CD4-positive, alpha-beta T cell (primary cell): ENCODE data around the gene EPHA5. TPM values are rescaled to one million over a fixed set of nuclear protein-coding genes. Genes with fewer than 3 reads are reported as not detected.

Source experiments
- ATAC-seq: fragments of 200-7000 bp; cut with Tn5 transposase; one replicate; pipeline ENCODE4 v1.10.0; 2022; ENCODE audit warnings: mild to moderate bottlenecking; ENCODE audit not compliant: poor library complexity
- CTCF ChIA-PET: fragments of 350-600 bp; sonication (Branson Sonifier 250); formaldehyde crosslinking; loops from one replicate; lab custom pipeline; 2021; ENCODE audit warnings: antibody characterized with exemption, inconsistent platforms; lab: Charles Lee
- POLR2A ChIA-PET: fragments of 350-600 bp; sonication (Branson Sonifier 250); formaldehyde crosslinking; loops from one replicate; lab custom pipeline; 2021; ENCODE audit warnings: antibody characterized with exemption, inconsistent platforms; lab: Charles Lee
- DNase-seq, 14 experiments: peaks; one replicate each; pipeline ENCODE4 v3.0.0-alpha.2; 2013 to 2020; ENCODE audit warnings: mixed read lengths in 2 of 14
- H3K27ac ChIP-seq, 2 donors: one replicate each; pipeline versions ENCODE4 v1.5.1 to v1.7.0; 2013; ENCODE audit warnings: low read length in 2 of 2, low read depth in 1 of 2, mild to moderate bottlenecking in 1 of 2
- H3K27me3 ChIP-seq, 2 experiments: 1 replicate in 1 of 2; 2 replicates in 1 of 2; pipeline versions ENCODE4 v1.6.1 to v1.7.0; 2013; ENCODE audit warnings: low read length in 2 of 2, control low read depth in 1 of 2, mild to moderate bottlenecking in 1 of 2, moderate library complexity in 1 of 2; ENCODE audit not compliant: insufficient read depth in 2 of 2, control insufficient read depth in 1 of 2
- H3K36me3 ChIP-seq: one replicate; pipeline ENCODE4 v1.6.1; 2013; ENCODE audit warnings: low read length, control low read depth; ENCODE audit not compliant: insufficient read depth
- H3K4me1 ChIP-seq: one replicate; pipeline ENCODE4 v1.6.1; 2013; ENCODE audit warnings: low read length, control low read depth; ENCODE audit not compliant: insufficient read depth
- H3K4me3 ChIP-seq: one replicate; pipeline ENCODE4 v1.5.1; 2013; ENCODE audit warnings: mild to moderate bottlenecking, low read length, moderate library complexity
- H3K9me3 ChIP-seq, 2 experiments: 1 replicate in 1 of 2; 2 replicates in 1 of 2; pipeline versions ENCODE4 v1.6.1 to v1.7.0; 2013; ENCODE audit warnings: low read length in 2 of 2, mild to moderate bottlenecking in 2 of 2, control low read depth in 1 of 2, moderate library complexity in 1 of 2; ENCODE audit not compliant: control insufficient read depth in 1 of 2, insufficient read depth in 1 of 2
- H3K27ac Mint-ChIP-seq: one replicate; pipeline ENCODE4 v1.8.0; 2020; ENCODE audit warnings: mixed read lengths
- H3K27me3 Mint-ChIP-seq: one replicate; pipeline ENCODE4 v1.8.0; 2021; ENCODE audit warnings: mixed read lengths
- H3K36me3 Mint-ChIP-seq: one replicate; pipeline ENCODE4 v1.8.0; 2021; ENCODE audit warnings: low read depth, mixed read lengths
- H3K4me1 Mint-ChIP-seq: one replicate; pipeline ENCODE4 v1.8.0; 2021; ENCODE audit warnings: low read depth, mixed read lengths
- H3K4me3 Mint-ChIP-seq: one replicate; pipeline ENCODE4 v1.8.0; 2020; ENCODE audit warnings: mild to moderate bottlenecking, mixed read lengths
- H3K9me3 Mint-ChIP-seq: one replicate; pipeline ENCODE4 v1.8.0; 2020; ENCODE audit warnings: mixed read lengths
- CTCF ChIP-seq: fragments of 200-600 bp; IDR thresholded peaks from one replicate; pipeline ENCODE4 v1.8.0; 2022; ENCODE audit warnings: antibody characterized with exemption, mild to moderate bottlenecking
- intact Hi-C, 2 experiments: fragments of 100-400 bp; cut with DNase I in 1 of 2; cut with micrococcal nuclease in 1 of 2; formaldehyde crosslinking; loops; one replicate each; pipeline versions ENCODE4 v1.15.1 to v1.9.0; 2023 to 2025; cut with DNase I, micrococcal nuclease
- total RNA-seq, 174 experiments: library from RNA in 2 of 174; stranded (reverse) in 2 of 174; gene quantifications; one replicate each; pipeline ENCODE4 v1.2.3 and lab custom pipeline; 2021 to 2026

The EPHA5 gene
- total RNA-seq, 2 experiments from 2014 or later, result not detected

- ChIA-PET POLR2A (no interaction called here), CTCF (no interaction called here)
- H3K27ac Mint-ChIP-seq, result no peak overlapping the region
- no peaks in the 10 kb centered on the region for H3K36me3 ChIP-seq
- no peaks in the 10 kb centered on the region for H3K36me3 Mint-ChIP-seq
- H3K27ac ChIP-seq, result no peak overlapping the region
- DNase-seq, result no peak
- intact Hi-C loops, result no loop called here
- H3K9me3 Mint-ChIP-seq, result no peaks in the 10 kb centered on the region
- H3K27me3 ChIP-seq, result no peaks in the 10 kb centered on the region
- no peak for TF ChIP-seq CTCF
- no peak for ATAC-seq
- no peak overlapping the region for H3K4me3 ChIP-seq
- H3K4me1 ChIP-seq, result no peaks in the 10 kb centered on the region
- no peaks in the 10 kb centered on the region for H3K4me1 Mint-ChIP-seq
- H3K27me3 Mint-ChIP-seq, result no peaks in the 10 kb centered on the region
- no peak overlapping the region for H3K4me3 Mint-ChIP-seq
- H3K9me3 ChIP-seq, result peaks cover 0 to 3% of the 10 kb centered on the region in 2 experiments
These were observed 78.2 kb downstream of the EPHA5 start for GRCh38 chr4:65592089-65592488.

- intact Hi-C loops, result no loop called here
- no peaks in the 10 kb centered on the region for H3K4me1 ChIP-seq
- Mint-ChIP-seq H3K4me1 (no peaks in the 10 kb centered on the region), H3K27me3 (no peaks in the 10 kb centered on the region), H3K9me3 (no peaks in the 10 kb centered on the region), H3K4me3 (no peak overlapping the region), H3K36me3 (no peaks in the 10 kb centered on the region), H3K27ac (no peak overlapping the region)
- no peaks in the 10 kb centered on the region for H3K9me3 ChIP-seq
- no peak for DNase-seq
- no peak for TF ChIP-seq CTCF
- no peaks in the 10 kb centered on the region for H3K36me3 ChIP-seq
- CTCF ChIA-PET, result no interaction called here
- no peaks in the 10 kb centered on the region for H3K27me3 ChIP-seq
- no peak overlapping the region for H3K4me3 ChIP-seq
- no peak overlapping the region for H3K27ac ChIP-seq
- POLR2A ChIA-PET, result no interaction called here
- ATAC-seq, result no peak
These were observed 80.4 kb downstream of the EPHA5 start for GRCh38 chr4:65589921-65590320.

GRCh38 chr4:65589331-65589730 lies 81.0 kb downstream of the EPHA5 start:
- TF ChIP-seq CTCF, result no peak
- H3K9me3 ChIP-seq, result no peaks in the 10 kb centered on the region
- no peaks in the 10 kb centered on the region for H3K4me1 Mint-ChIP-seq
- H3K4me3 ChIP-seq, result no peak overlapping the region
- ChIA-PET POLR2A (no interaction called here), CTCF (no interaction called here)
- H3K4me3 Mint-ChIP-seq, result no peak overlapping the region
- H3K27ac Mint-ChIP-seq, result no peak overlapping the region
- H3K27me3 ChIP-seq, result no peaks in the 10 kb centered on the region
- no peak overlapping the region for H3K27ac ChIP-seq
- no peak for DNase-seq
- intact Hi-C loops, result no loop called here
- ATAC-seq, result no peak
- H3K9me3 Mint-ChIP-seq, result no peaks in the 10 kb centered on the region
- H3K27me3 Mint-ChIP-seq, result no peaks in the 10 kb centered on the region
- no peaks in the 10 kb centered on the region for H3K4me1 ChIP-seq
- H3K36me3 Mint-ChIP-seq, result no peaks in the 10 kb centered on the region
- no peaks in the 10 kb centered on the region for H3K36me3 ChIP-seq
